Caco-2 (cell line): ENCODE data around the gene FBLN5. TPM values are rescaled to one million over a fixed set of nuclear protein-coding genes. Genes with fewer than 3 reads are reported as not detected.

Source experiments
- BruUV-seq: library from RNA; stranded (reverse); fragments of 400-500 nt; replicated peaks from 2 replicates; lab custom pipeline; 2021; lab: Mats Ljungman, UMichigan
- CTCF ChIA-PET: fragments of 300-600 bp; sonication (Branson Sonifier 250); formaldehyde crosslinking; loops from one replicate; lab custom pipeline; 2022; ENCODE audit warnings: antibody characterized with exemption; lab: Charles Lee
- POLR2A ChIA-PET: fragments of 300-600 bp; sonication (Branson Sonifier 250); formaldehyde crosslinking; loops from one replicate; lab custom pipeline; 2022; ENCODE audit warnings: antibody characterized with exemption; lab: Charles Lee
- DNase-seq, 2 experiments: peaks; one replicate each; pipeline versions ENCODE4 v3.0.0 to v3.0.0-alpha.2; 2020 to 2022
- H3K27me3 ChIP-seq: replicated peaks from 2 replicates; pipeline ENCODE4 v1.6.0; 2011; ENCODE audit warnings: low read length; ENCODE audit not compliant: control insufficient read depth, insufficient read depth
- H3K36me3 ChIP-seq: 2 replicates; pipeline ENCODE4 v1.5.1; 2011; ENCODE audit warnings: low read length; ENCODE audit not compliant: control insufficient read depth, insufficient read depth
- H3K4me1 ChIP-seq: fragments of 250-450 bp; sonication (Bioruptor Pico); 2 replicates; pipeline ENCODE4 v1.5.1; 2020; ENCODE audit warnings: mild to moderate bottlenecking
- H3K4me3 ChIP-seq: 2 replicates; pipeline ENCODE4 v1.5.1; 2011; ENCODE audit warnings: low read depth, mild to moderate bottlenecking, control low read depth, low read length
- H3K9me3 ChIP-seq: fragments of 250-450 bp; sonication (Bioruptor Pico); 2 replicates; pipeline ENCODE4 v1.5.1; 2020; ENCODE audit warnings: mild to moderate bottlenecking, moderate library complexity
- H3K27ac Mint-ChIP-seq: one replicate; pipeline ENCODE4 v1.8.0; 2022; ENCODE audit warnings: mixed read lengths; ENCODE audit not compliant: unreplicated experiment
- H3K27me3 Mint-ChIP-seq: one replicate; pipeline ENCODE4 v1.8.0; 2022; ENCODE audit warnings: mixed read lengths; ENCODE audit not compliant: insufficient read depth, unreplicated experiment
- H3K36me3 Mint-ChIP-seq: one replicate; pipeline ENCODE4 v1.8.0; 2022; ENCODE audit warnings: mild to moderate bottlenecking, mixed read lengths; ENCODE audit not compliant: insufficient read depth, unreplicated experiment
- H3K4me1 Mint-ChIP-seq: one replicate; pipeline ENCODE4 v1.8.0; 2022; ENCODE audit warnings: low read depth, mixed read lengths; ENCODE audit not compliant: unreplicated experiment
- H3K4me3 Mint-ChIP-seq: one replicate; pipeline ENCODE4 v1.8.0; 2022; ENCODE audit warnings: mild to moderate bottlenecking, moderate library complexity, mixed read lengths; ENCODE audit not compliant: unreplicated experiment
- H3K9me3 Mint-ChIP-seq: one replicate; pipeline ENCODE4 v1.8.0; 2022; ENCODE audit warnings: mixed read lengths; ENCODE audit not compliant: unreplicated experiment
- intact Hi-C: fragments of 100-400 bp; cut with micrococcal nuclease; formaldehyde crosslinking; loops from one replicate; pipeline ENCODE4 v1.10.0; 2022; ENCODE audit not compliant: unreplicated experiment
- total RNA-seq: library from RNA; stranded (reverse); gene quantifications from 2 replicates; pipeline ENCODE4 v1.2.3, GENCODE V29; 2022
- TF ChIP-seq, protein P1 (sequence below), 2 experiments: fragments of 200-600 bp in 1 of 2; IDR thresholded peaks; 1 replicate in 1 of 2; 2 replicates in 1 of 2; pipeline versions ENCODE4 v1.5.1 to v1.8.0; 2011 to 2022; ENCODE audit warnings: antibody characterized with exemption in 1 of 2, control low read depth in 1 of 2, inconsistent platforms in 1 of 2, low read depth in 1 of 2, low read length in 1 of 2, mild to moderate bottlenecking in 1 of 2, moderate library complexity in 1 of 2; ENCODE audit not compliant: insufficient read depth in 1 of 2, severe bottlenecking in 1 of 2, unreplicated experiment in 1 of 2

Gene FBLN5
- total RNA-seq, 1 experiment from 2014 or later, result 13.9 TPM

GRCh38 chr14:91885839-91886238 lies 61.7 kb downstream of the FBLN5 start:
- H3K36me3 ChIP-seq, result no peaks in the 10 kb centered on the region
- CTCF ChIA-PET, result no interaction called here
- no peaks in the 10 kb centered on the region for H3K27me3 ChIP-seq
- intact Hi-C loops, result no loop called here
- no peak overlapping the region for H3K27ac Mint-ChIP-seq
- no peaks in the 10 kb centered on the region for H3K9me3 Mint-ChIP-seq
- no TSS peak for BruUV-seq
- H3K27me3 Mint-ChIP-seq, result no peaks in the 10 kb centered on the region
- no peak for DNase-seq
- no peaks in the 10 kb centered on the region for H3K4me1 ChIP-seq
- H3K4me1 Mint-ChIP-seq, result no peaks in the 10 kb centered on the region
- no peak overlapping the region for H3K4me3 ChIP-seq
- H3K4me3 Mint-ChIP-seq, result no peak overlapping the region
- POLR2A ChIA-PET, result no interaction called here
- H3K9me3 ChIP-seq, result no peaks in the 10 kb centered on the region
- H3K36me3 Mint-ChIP-seq, result no peaks in the 10 kb centered on the region
- TF ChIP-seq, protein P1, sequence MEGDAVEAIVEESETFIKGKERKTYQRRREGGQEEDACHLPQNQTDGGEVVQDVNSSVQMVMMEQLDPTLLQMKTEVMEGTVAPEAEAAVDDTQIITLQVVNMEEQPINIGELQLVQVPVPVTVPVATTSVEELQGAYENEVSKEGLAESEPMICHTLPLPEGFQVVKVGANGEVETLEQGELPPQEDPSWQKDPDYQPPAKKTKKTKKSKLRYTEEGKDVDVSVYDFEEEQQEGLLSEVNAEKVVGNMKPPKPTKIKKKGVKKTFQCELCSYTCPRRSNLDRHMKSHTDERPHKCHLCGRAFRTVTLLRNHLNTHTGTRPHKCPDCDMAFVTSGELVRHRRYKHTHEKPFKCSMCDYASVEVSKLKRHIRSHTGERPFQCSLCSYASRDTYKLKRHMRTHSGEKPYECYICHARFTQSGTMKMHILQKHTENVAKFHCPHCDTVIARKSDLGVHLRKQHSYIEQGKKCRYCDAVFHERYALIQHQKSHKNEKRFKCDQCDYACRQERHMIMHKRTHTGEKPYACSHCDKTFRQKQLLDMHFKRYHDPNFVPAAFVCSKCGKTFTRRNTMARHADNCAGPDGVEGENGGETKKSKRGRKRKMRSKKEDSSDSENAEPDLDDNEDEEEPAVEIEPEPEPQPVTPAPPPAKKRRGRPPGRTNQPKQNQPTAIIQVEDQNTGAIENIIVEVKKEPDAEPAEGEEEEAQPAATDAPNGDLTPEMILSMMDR (IDR thresholded peaks at IDR 0.05; ENCODE audit: insufficient read depth in 1 of 2, low read depth in 1 of 2, low read length in 1 of 2, severe bottlenecking in 1 of 2, unreplicated experiment in 1 of 2), result no peak

GRCh38 chr14:91885113-91885712 lies 62.3 kb downstream of the FBLN5 start:
- H3K4me1 ChIP-seq, result no peaks in the 10 kb centered on the region
- TF ChIP-seq, protein P1 (IDR thresholded peaks at IDR 0.05; ENCODE audit: insufficient read depth in 1 of 2, low read depth in 1 of 2, low read length in 1 of 2, severe bottlenecking in 1 of 2, unreplicated experiment in 1 of 2), result no peak
- no peaks in the 10 kb centered on the region for H3K9me3 ChIP-seq
- no peaks in the 10 kb centered on the region for H3K36me3 ChIP-seq
- no peaks in the 10 kb centered on the region for H3K4me1 Mint-ChIP-seq
- DNase-seq, result no peak
- no peaks in the 10 kb centered on the region for H3K9me3 Mint-ChIP-seq
- H3K27me3 Mint-ChIP-seq, result no peaks in the 10 kb centered on the region
- ChIA-PET CTCF (no interaction called here), POLR2A (no interaction called here)
- no peaks in the 10 kb centered on the region for H3K36me3 Mint-ChIP-seq
- BruUV-seq, result no TSS peak
- no peak overlapping the region for H3K27ac Mint-ChIP-seq
- H3K4me3 ChIP-seq, result no peak overlapping the region
- no peak overlapping the region for H3K4me3 Mint-ChIP-seq
- intact Hi-C loops, result no loop called here
- no peaks in the 10 kb centered on the region for H3K27me3 ChIP-seq

GRCh38 chr14:91884664-91885063 lies 62.8 kb downstream of the FBLN5 start:
- intact Hi-C loops, result no loop called here
- no peaks in the 10 kb centered on the region for H3K9me3 Mint-ChIP-seq
- DNase-seq, result no peak
- Histone ChIP-seq H3K4me3 (no peak overlapping the region), H3K4me1 (no peaks in the 10 kb centered on the region), H3K27me3 (no peaks in the 10 kb centered on the region), H3K36me3 (no peaks in the 10 kb centered on the region), H3K9me3 (no peaks in the 10 kb centered on the region)
- no peak overlapping the region for H3K4me3 Mint-ChIP-seq
- no TSS peak for BruUV-seq
- H3K36me3 Mint-ChIP-seq, result no peaks in the 10 kb centered on the region
- no peaks in the 10 kb centered on the region for H3K4me1 Mint-ChIP-seq
- ChIA-PET POLR2A (no interaction called here), CTCF (no interaction called here)
- TF ChIP-seq, protein P1 (IDR thresholded peaks at IDR 0.05; ENCODE audit: insufficient read depth in 1 of 2, low read depth in 1 of 2, low read length in 1 of 2, severe bottlenecking in 1 of 2, unreplicated experiment in 1 of 2), result no peak
- no peak overlapping the region for H3K27ac Mint-ChIP-seq
- H3K27me3 Mint-ChIP-seq, result no peaks in the 10 kb centered on the region
